ENCODE measurements around the gene GABRD. TPM values are rescaled to one million over a fixed set of nuclear protein-coding genes. Genes with fewer than 3 reads are reported as not detected.

The GABRD gene
- total RNA-seq, 1 donor from 2014 or later: 2.5 TPM

DNA sequence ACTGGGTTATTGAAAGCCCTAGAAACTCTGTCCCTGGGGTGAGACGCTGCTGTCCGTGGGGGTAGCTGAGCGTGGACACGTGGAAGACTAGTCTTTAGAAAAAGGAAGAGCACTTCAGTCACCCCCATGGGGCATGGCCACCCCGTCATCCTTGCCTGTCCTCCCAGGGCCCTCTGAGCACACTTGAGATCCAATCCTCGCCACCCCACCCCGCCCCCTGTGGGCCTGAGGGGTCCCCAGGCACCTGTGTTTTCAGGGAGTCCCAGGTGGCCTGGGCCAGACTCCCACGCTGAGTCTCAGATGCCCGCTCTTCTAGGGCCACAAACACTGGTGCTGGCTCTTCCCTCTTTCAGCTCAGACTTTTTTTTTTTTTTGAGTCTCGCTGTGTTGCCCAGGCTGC lies 33.6 kb downstream of the GABRD start:
- H3K4me3 Mint-ChIP-seq (ENCODE audit: unreplicated experiment): no peak overlapping the region
- TF ChIP-seq, protein P1, sequence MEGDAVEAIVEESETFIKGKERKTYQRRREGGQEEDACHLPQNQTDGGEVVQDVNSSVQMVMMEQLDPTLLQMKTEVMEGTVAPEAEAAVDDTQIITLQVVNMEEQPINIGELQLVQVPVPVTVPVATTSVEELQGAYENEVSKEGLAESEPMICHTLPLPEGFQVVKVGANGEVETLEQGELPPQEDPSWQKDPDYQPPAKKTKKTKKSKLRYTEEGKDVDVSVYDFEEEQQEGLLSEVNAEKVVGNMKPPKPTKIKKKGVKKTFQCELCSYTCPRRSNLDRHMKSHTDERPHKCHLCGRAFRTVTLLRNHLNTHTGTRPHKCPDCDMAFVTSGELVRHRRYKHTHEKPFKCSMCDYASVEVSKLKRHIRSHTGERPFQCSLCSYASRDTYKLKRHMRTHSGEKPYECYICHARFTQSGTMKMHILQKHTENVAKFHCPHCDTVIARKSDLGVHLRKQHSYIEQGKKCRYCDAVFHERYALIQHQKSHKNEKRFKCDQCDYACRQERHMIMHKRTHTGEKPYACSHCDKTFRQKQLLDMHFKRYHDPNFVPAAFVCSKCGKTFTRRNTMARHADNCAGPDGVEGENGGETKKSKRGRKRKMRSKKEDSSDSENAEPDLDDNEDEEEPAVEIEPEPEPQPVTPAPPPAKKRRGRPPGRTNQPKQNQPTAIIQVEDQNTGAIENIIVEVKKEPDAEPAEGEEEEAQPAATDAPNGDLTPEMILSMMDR (IDR thresholded peaks at IDR 0.05; ENCODE audit: partially characterized antibody, unreplicated experiment): no peak
- H3K4me1 Mint-ChIP-seq (ENCODE audit: low read depth, unreplicated experiment): no peaks in the 10 kb centered on the region
- H3K27me3 Mint-ChIP-seq (ENCODE audit: unreplicated experiment): peaks cover 16% of the 10 kb centered on the region
- no peak for DNase-seq
- H3K36me3 Mint-ChIP-seq (ENCODE audit: unreplicated experiment): no peaks in the 10 kb centered on the region
- no peak overlapping the region for H3K27ac Mint-ChIP-seq (ENCODE audit: unreplicated experiment)
- peaks cover 8% of the 10 kb centered on the region for H3K9me3 Mint-ChIP-seq (ENCODE audit: unreplicated experiment)

DNA sequence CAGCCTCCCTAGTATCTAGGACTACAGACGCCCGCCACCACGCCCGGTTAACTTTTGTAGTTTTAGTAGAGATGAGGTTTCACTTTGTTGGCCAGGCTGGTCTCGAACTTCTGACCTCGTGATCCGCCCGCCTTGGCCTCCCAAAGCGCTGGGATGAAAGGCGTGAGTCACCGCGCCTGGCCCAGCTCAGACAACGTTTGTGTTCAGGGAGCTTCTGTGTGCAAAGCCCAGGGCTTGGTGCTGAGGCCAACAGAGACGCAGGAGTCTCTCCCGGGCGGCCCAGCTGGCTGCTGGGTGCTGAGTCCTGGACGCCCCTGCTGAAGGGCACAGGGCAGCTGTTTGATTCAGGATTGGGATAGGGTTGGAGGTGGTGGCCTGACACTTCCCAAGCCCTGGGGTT lies 34.1 kb downstream of the GABRD start:
- Mint-ChIP-seq H3K4me3 (ENCODE audit: unreplicated experiment) (no peak overlapping the region), H3K4me1 (ENCODE audit: low read depth, unreplicated experiment) (no peaks in the 10 kb centered on the region), H3K27me3 (ENCODE audit: unreplicated experiment) (peaks cover 15% of the 10 kb centered on the region), H3K36me3 (ENCODE audit: unreplicated experiment) (no peaks in the 10 kb centered on the region), H3K9me3 (ENCODE audit: unreplicated experiment) (peaks cover 8% of the 10 kb centered on the region), H3K27ac (ENCODE audit: unreplicated experiment) (no peak overlapping the region)
- DNase-seq: no peak
- TF ChIP-seq, protein P1 (IDR thresholded peaks at IDR 0.05; ENCODE audit: partially characterized antibody, unreplicated experiment): no peak

DNA sequence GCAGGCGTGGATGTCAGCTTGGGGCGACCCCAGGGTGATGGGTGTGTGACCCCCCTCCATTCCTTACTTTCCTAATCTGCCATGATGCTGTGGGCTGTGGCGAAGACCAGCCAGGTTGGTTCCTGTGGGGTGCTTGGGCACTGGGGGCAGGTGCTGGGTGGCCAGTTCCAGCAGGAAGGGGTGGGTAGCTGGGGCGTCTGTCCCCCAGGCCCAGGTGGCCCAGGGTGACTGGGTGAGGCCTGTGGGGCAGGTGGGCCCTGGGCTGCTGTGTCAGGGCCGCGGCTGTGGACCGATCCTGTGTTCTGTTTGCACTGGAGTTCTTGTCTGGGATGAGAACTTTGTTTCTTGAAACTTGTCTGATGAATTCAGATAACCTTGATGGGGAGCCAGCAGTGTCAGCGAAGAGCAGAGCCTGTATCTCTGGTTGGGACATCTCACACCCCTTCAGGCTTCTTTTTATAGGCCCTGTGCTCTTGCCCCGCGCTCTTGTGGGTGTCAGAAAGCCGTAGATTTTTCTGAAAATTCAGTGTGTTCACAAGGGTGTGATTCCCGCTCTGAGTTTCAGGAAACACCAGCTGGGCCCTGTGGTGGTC lies 34.7 kb downstream of the GABRD start:
- Mint-ChIP-seq H3K4me1 (ENCODE audit: low read depth, unreplicated experiment) (no peaks in the 10 kb centered on the region), H3K27me3 (ENCODE audit: unreplicated experiment) (peaks cover 10% of the 10 kb centered on the region), H3K36me3 (ENCODE audit: unreplicated experiment) (no peaks in the 10 kb centered on the region), H3K27ac (ENCODE audit: unreplicated experiment) (no peak overlapping the region), H3K4me3 (ENCODE audit: unreplicated experiment) (no peak overlapping the region), H3K9me3 (ENCODE audit: unreplicated experiment) (peaks cover 5% of the 10 kb centered on the region)
- TF ChIP-seq, protein P1 (IDR thresholded peaks at IDR 0.05; ENCODE audit: partially characterized antibody, unreplicated experiment): no peak
- DNase-seq: no peak

DNA sequence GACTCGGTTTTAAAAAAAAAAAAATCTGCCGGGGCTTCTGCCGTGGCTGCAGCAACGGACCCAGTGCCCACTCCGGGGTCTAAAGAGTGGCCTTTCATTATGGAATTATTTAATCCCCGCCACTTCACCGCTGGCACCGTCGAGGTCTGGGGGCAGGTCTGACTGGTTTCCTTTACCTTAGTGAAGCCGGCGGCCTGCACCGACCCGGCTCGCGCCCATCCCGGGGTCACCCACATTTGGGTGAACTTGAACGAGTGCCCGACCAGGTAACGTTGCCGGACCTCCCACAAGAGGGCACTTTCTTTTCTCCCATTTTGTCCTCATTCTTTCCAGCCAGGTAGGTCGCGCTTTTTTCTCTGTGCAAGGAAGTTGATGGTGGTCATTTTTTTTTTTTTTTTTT lies 35.4 kb downstream of the GABRD start:
- H3K4me1 Mint-ChIP-seq (ENCODE audit: low read depth, unreplicated experiment): no peaks in the 10 kb centered on the region
- H3K27me3 Mint-ChIP-seq (ENCODE audit: unreplicated experiment): peaks cover 6% of the 10 kb centered on the region
- no peak overlapping the region for H3K4me3 Mint-ChIP-seq (ENCODE audit: unreplicated experiment)
- H3K36me3 Mint-ChIP-seq (ENCODE audit: unreplicated experiment): no peaks in the 10 kb centered on the region
- peaks cover 2% of the 10 kb centered on the region for H3K9me3 Mint-ChIP-seq (ENCODE audit: unreplicated experiment)
- DNase-seq: no peak
- no peak overlapping the region for H3K27ac Mint-ChIP-seq (ENCODE audit: unreplicated experiment)
- TF ChIP-seq, protein P1 (IDR thresholded peaks at IDR 0.05; ENCODE audit: partially characterized antibody, unreplicated experiment): no peak

DNA sequence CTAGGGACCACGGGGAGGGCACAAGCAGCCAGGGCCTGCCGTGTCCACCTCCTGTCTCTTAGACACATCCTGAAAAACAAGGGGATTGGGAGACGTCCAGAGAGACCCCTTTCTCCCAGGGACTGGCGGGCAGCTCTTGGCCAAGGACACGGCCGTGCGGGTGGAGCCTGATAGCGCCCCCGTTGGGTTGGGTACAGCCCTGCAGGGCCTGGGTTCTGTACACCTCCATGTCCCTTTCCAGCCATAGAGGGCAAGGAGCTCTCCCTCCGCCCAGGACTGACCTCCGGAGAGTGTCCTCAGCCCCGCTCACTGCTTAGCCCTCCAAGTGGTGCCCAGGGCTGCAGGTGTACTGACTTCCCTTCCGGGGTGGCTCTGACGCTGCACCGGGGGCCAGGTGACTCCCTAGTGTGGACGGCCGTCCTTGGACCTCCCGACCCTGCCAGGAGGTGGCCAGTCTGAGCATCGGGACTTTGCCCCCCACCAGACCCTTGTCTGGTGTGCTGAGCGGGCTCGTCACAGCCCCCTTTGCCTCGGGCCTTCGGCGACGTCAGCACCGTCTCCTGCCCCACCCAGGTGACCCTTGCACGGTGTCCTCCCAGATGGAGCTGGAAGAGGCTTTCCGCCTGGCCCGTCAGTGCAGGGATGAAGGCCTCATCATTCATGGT lies 36.9 kb downstream of the GABRD start:
- Mint-ChIP-seq H3K9me3 (ENCODE audit: unreplicated experiment) (peaks cover 2% of the 10 kb centered on the region), H3K36me3 (ENCODE audit: unreplicated experiment) (no peaks in the 10 kb centered on the region), H3K27me3 (ENCODE audit: unreplicated experiment) (peaks cover 6% of the 10 kb centered on the region), H3K27ac (ENCODE audit: unreplicated experiment) (no peak overlapping the region), H3K4me3 (ENCODE audit: unreplicated experiment) (no peak overlapping the region), H3K4me1 (ENCODE audit: low read depth, unreplicated experiment) (no peaks in the 10 kb centered on the region)
- no peak for DNase-seq
- TF ChIP-seq, protein P1 (IDR thresholded peaks at IDR 0.05; ENCODE audit: partially characterized antibody, unreplicated experiment): no peak

Data from glutamatergic neuron (in vitro differentiated cells).